G401.6 (cell line): Measurements from ENCODE around the gene SPIN1.

ENCODE experiments used
- FAIRE-seq: peaks from 2 replicates; lab custom pipeline; 2012; peaks lifted over from hg19 to GRCh38; lab: Jason Lieb, UNC

Gene SPIN1

GRCh38 chr9:88388886-88389605 lies 802 bp downstream of the SPIN1 start:
- FAIRE-seq, result no peak

GRCh38 chr9:88390371-88390990 lies 2.2 kb downstream of the SPIN1 start:
- FAIRE-seq, result no peak

- FAIRE-seq, result no peak
Measured at GRCh38 chr9:88391236-88391635, 3.0 kb downstream of the SPIN1 start.

GRCh38 chr9:88391921-88392320 lies 3.7 kb downstream of the SPIN1 start:
- no peak for FAIRE-seq

GRCh38 chr9:88392549-88392948 lies 4.3 kb downstream of the SPIN1 start:
- no peak for FAIRE-seq

- no peak for FAIRE-seq
Measured at GRCh38 chr9:88396836-88397577, 8.8 kb downstream of the SPIN1 start.

GRCh38 chr9:88398016-88398415 lies 9.8 kb downstream of the SPIN1 start:
- FAIRE-seq, result no peak

GRCh38 chr9:88399966-88400365 lies 11.7 kb downstream of the SPIN1 start:
- no peak for FAIRE-seq

GRCh38 chr9:88403340-88403739 lies 15.1 kb downstream of the SPIN1 start:
- FAIRE-seq, result no peak

- no peak for FAIRE-seq
Measured at GRCh38 chr9:88406051-88406450, 17.8 kb downstream of the SPIN1 start.

- FAIRE-seq, result no peak
Measured at GRCh38 chr9:88411471-88411870, 23.2 kb downstream of the SPIN1 start.

- no peak for FAIRE-seq
Measured at GRCh38 chr9:88414298-88414697, 26.1 kb downstream of the SPIN1 start.

- FAIRE-seq, result no peak
Measured at GRCh38 chr9:88418025-88418424, 29.8 kb downstream of the SPIN1 start.

- no peak for FAIRE-seq
Measured at GRCh38 chr9:88418715-88419540, 30.7 kb downstream of the SPIN1 start.

- no peak for FAIRE-seq
Measured at GRCh38 chr9:88420227-88420626, 32.0 kb downstream of the SPIN1 start.

GRCh38 chr9:88421348-88421747 lies 33.1 kb downstream of the SPIN1 start:
- no peak for FAIRE-seq

GRCh38 chr9:88425538-88425950 lies 37.3 kb downstream of the SPIN1 start:
- no peak for FAIRE-seq

- FAIRE-seq, result peak; percentile 6
Measured at GRCh38 chr9:88426651-88427050, 38.4 kb downstream of the SPIN1 start.

- FAIRE-seq, result no peak
Measured at GRCh38 chr9:88429595-88430430, 41.6 kb downstream of the SPIN1 start.

GRCh38 chr9:88433583-88434255 lies 45.5 kb downstream of the SPIN1 start:
- no peak for FAIRE-seq

GRCh38 chr9:88435336-88435735 lies 47.1 kb downstream of the SPIN1 start:
- no peak for FAIRE-seq
